Fibroblast of lung (primary cell): ENCODE measurements around the gene USP6NL.

ENCODE experiments used
- EZH2 ChIP-seq: IDR thresholded peaks from 2 replicates; pipeline ENCODE4 v1.5.1; 2012; ENCODE audit warnings: low read length, control low read depth, mild to moderate bottlenecking; ENCODE audit errors: missing control alignments
- TF ChIP-seq, protein P1 (sequence below), 2 donors: IDR thresholded peaks in 1 of 2; conservative IDR thresholded peaks in 1 of 2; 1 replicate in 1 of 2; 2 replicates in 1 of 2; pipeline ENCODE4 v1.5.1; 2011 to 2012; ENCODE audit warnings: low read length in 2 of 2, control low read depth in 1 of 2, inconsistent platforms in 1 of 2, low read depth in 1 of 2, mild to moderate bottlenecking in 1 of 2

DNA sequence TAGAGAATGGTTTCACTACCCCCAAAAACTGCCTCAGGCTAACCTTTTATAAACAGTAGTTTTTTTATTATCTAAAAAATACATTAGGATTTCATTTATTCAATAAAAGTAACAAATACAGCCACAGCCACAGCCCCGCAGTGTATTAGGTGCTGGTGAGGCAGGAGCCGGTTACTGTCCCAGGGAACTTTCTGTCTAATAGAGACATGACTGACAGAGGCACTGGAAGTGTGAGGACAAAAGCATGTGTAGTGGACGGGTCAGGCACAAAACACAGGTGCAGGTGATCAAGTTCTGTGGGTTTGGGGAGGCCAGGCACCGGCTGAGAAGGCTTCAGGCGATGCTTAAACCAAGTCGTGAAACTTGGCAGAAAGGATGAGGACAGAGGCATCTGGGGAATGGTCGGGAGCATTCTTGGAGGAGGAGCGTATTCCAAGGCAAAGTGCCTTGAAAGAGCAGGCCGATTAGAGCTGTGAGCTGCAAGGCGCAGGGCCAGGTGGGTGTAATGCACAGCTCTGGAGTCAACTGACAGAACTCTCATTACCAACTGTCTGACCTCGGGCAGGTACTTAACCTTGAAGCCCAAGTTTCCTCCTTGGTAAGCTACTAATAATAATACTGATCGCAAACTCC lies 138.2 kb downstream of the USP6NL start:
- no peak for TF ChIP-seq EZH2
- TF ChIP-seq, protein P1, sequence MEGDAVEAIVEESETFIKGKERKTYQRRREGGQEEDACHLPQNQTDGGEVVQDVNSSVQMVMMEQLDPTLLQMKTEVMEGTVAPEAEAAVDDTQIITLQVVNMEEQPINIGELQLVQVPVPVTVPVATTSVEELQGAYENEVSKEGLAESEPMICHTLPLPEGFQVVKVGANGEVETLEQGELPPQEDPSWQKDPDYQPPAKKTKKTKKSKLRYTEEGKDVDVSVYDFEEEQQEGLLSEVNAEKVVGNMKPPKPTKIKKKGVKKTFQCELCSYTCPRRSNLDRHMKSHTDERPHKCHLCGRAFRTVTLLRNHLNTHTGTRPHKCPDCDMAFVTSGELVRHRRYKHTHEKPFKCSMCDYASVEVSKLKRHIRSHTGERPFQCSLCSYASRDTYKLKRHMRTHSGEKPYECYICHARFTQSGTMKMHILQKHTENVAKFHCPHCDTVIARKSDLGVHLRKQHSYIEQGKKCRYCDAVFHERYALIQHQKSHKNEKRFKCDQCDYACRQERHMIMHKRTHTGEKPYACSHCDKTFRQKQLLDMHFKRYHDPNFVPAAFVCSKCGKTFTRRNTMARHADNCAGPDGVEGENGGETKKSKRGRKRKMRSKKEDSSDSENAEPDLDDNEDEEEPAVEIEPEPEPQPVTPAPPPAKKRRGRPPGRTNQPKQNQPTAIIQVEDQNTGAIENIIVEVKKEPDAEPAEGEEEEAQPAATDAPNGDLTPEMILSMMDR (conservative IDR thresholded peaks at IDR 0.05 in 1 of 2, IDR thresholded peaks at IDR 0.05 in 1 of 2; ENCODE audit: low read depth in 1 of 2, low read length in 2 of 2) = no peak
